Stomach (tissue), 9 donors: ENCODE results near the gene MAP3K12. TPM values are rescaled to one million over a fixed set of nuclear protein-coding genes. Genes with fewer than 3 reads are reported as not detected.

Experiments
- DNase-seq, 2 donors: peaks; one replicate each; pipeline versions ENCODE4 v3.0.0 to v3.0.0-alpha.2; 2013 to 2019
- H3K27ac ChIP-seq, 5 donors: fragments of 200-600 bp in 4 of 5; sonication (generic) in 4 of 5; one replicate each; pipeline ENCODE4 v1.5.1; 2013 to 2019; ENCODE audit warnings: mild to moderate bottlenecking in 1 of 5, moderate library complexity in 1 of 5
- H3K27me3 ChIP-seq, 3 donors: fragments of 200-600 bp; sonication (generic); one replicate each; pipeline ENCODE4 v1.5.1; 2017 to 2019; ENCODE audit warnings: mixed run types in 1 of 3
- H3K36me3 ChIP-seq, 4 donors: fragments of 200-600 bp; sonication (generic); 1 replicate in 3 of 4; 2 replicates in 1 of 4; pipeline ENCODE4 v1.5.1; 2016 to 2019
- H3K4me1 ChIP-seq, 4 donors: fragments of 200-600 bp; sonication (generic); one replicate each; pipeline ENCODE4 v1.5.1; 2016 to 2019
- H3K4me3 ChIP-seq, 4 donors: fragments of 200-600 bp; sonication (generic) in 3 of 4; one replicate each; pipeline ENCODE4 v1.5.1; 2016 to 2019; ENCODE audit warnings: mild to moderate bottlenecking in 1 of 4
- H3K9me3 ChIP-seq, 4 donors: fragments of 200-600 bp; sonication (generic); one replicate each; pipeline ENCODE4 v1.5.1; 2016 to 2019
- EP300 ChIP-seq: sonication (generic); formaldehyde crosslinking; IDR thresholded peaks from one replicate; pipeline ENCODE4 v1.6.1; 2017; ENCODE audit warnings: antibody characterized with exemption
- POLR2A ChIP-seq, 4 donors: fragments of 450-650 bp; IDR thresholded peaks; one replicate each; pipeline ENCODE4 v1.6.1; 2016; ENCODE audit warnings: antibody characterized with exemption in 4 of 4, control low read depth in 2 of 4, mild to moderate bottlenecking in 1 of 4, moderate library complexity in 1 of 4
- POLR2AphosphoS5 ChIP-seq, 3 donors: sonication (generic); formaldehyde crosslinking; IDR thresholded peaks; one replicate each; pipeline ENCODE4 v1.6.1; 2016; ENCODE audit warnings: antibody characterized with exemption in 3 of 3
- WGBS, 5 donors: extraction: QIAGEN DNeasy Blood & Tissue Kit in 3 of 5; methylation state at CpG; one replicate each; pipeline versions ENCODE4 v1.1.5 to v1.1.7; 2013 to 2018; 5-methylcytosine and 5-hydroxymethylcytosine counted together
- intact Hi-C: fragments of 100-400 bp; cut with DNase I; formaldehyde crosslinking; loops from one replicate; pipeline ENCODE4 v1.15.1; 2023; ENCODE audit warnings: low total_unique reads
- polyA plus RNA-seq, 3 donors: library from polyadenylated mRNA; stranded (reverse); fragments of 200-250 nt; gene quantifications; one replicate each; pipeline ENCODE4 v1.2.3, GENCODE V29; 2013
- total RNA-seq, 5 donors: library from RNA; depleted of rRNA; stranded (reverse); fragments of >200 nt; gene quantifications; one replicate each; pipeline versions ENCODE4 v1.1.0 to v1.2.3, GENCODE V29; 2014 to 2016
- TF ChIP-seq, protein P1 (sequence below), 7 experiments: fragments of 450-650 bp in 4 of 7; fragments of 200-600 bp in 3 of 7; sonication (generic) in 3 of 7; IDR thresholded peaks; one replicate each; pipeline ENCODE4 v1.5.1; 2016 to 2019; ENCODE audit warnings: antibody characterized with exemption in 7 of 7, control low read depth in 2 of 7, mild to moderate bottlenecking in 1 of 7
- donor health status: healthy with polysubstance abuse.
- donor health status: Bipolar disorder and iron deficiency.
- donor health status: healthy.

The MAP3K12 gene
- total and polyA plus RNA-seq, 8 donors = 5.4 to 279 (median 13.4) TPM

- 94 to 98% (median 97%) methylated on average over 13 of the region's 13 CpGs for WGBS, 5 donors
- Histone ChIP-seq H3K4me3 (no peak overlapping the region), H3K36me3 (peaks cover 68 to 100% (median 100%) of the 10 kb centered on the region in 4 donors), H3K27ac (no peak overlapping the region), H3K4me1 (no peaks in the 10 kb centered on the region), H3K27me3 (no peaks in the 10 kb centered on the region), H3K9me3 (no peaks in the 10 kb centered on the region)
- TF ChIP-seq POLR2AphosphoS5 (IDR thresholded peaks at IDR 0.05) = no peak
- TF ChIP-seq POLR2A (IDR thresholded peaks at IDR 0.05) = no peak
- TF ChIP-seq, protein P1, sequence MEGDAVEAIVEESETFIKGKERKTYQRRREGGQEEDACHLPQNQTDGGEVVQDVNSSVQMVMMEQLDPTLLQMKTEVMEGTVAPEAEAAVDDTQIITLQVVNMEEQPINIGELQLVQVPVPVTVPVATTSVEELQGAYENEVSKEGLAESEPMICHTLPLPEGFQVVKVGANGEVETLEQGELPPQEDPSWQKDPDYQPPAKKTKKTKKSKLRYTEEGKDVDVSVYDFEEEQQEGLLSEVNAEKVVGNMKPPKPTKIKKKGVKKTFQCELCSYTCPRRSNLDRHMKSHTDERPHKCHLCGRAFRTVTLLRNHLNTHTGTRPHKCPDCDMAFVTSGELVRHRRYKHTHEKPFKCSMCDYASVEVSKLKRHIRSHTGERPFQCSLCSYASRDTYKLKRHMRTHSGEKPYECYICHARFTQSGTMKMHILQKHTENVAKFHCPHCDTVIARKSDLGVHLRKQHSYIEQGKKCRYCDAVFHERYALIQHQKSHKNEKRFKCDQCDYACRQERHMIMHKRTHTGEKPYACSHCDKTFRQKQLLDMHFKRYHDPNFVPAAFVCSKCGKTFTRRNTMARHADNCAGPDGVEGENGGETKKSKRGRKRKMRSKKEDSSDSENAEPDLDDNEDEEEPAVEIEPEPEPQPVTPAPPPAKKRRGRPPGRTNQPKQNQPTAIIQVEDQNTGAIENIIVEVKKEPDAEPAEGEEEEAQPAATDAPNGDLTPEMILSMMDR (IDR thresholded peaks at IDR 0.05) = no peak
- TF ChIP-seq EP300 = no peak
- intact Hi-C loops = no loop called here
- no peak for DNase-seq
Observed at GRCh38 chr12:53524476-53524875, 25.2 kb upstream of the MAP3K12 start.

- H3K4me1 ChIP-seq = no peaks in the 10 kb centered on the region
- no peaks in the 10 kb centered on the region for H3K9me3 ChIP-seq
- H3K4me3 ChIP-seq = no peak overlapping the region
- H3K36me3 ChIP-seq = peaks cover 77 to 100% (median 100%) of the 10 kb centered on the region in 4 donors
- DNase-seq = no peak
- H3K27me3 ChIP-seq = no peaks in the 10 kb centered on the region
- intact Hi-C loops = no loop called here
- no peak overlapping the region for H3K27ac ChIP-seq
- no peak for TF ChIP-seq EP300
- TF ChIP-seq POLR2A (IDR thresholded peaks at IDR 0.05) = no peak
- no peak for TF ChIP-seq POLR2AphosphoS5 (IDR thresholded peaks at IDR 0.05)
- TF ChIP-seq, protein P1 (IDR thresholded peaks at IDR 0.05) = no peak
- WGBS, 5 donors = 93 to 100% (median 94%) methylated on average over 3 of the region's 3 CpGs
Observed at GRCh38 chr12:53523131-53523530, 23.9 kb upstream of the MAP3K12 start.

GRCh38 chr12:53518381-53518780 is 19.1 kb upstream of the MAP3K12 start:
- whole genome bisulfite sequencing, 5 donors = 68 to 83% (median 78%) methylated on average over 5 of the region's 5 CpGs
- Histone ChIP-seq H3K27ac (no peak overlapping the region), H3K36me3 (peaks cover 83 to 100% (median 100%) of the 10 kb centered on the region in 4 donors), H3K9me3 (no peaks in the 10 kb centered on the region), H3K4me3 (no peak overlapping the region), H3K4me1 (no peaks in the 10 kb centered on the region), H3K27me3 (no peaks in the 10 kb centered on the region)
- TF ChIP-seq EP300 (no peak), POLR2AphosphoS5 (IDR thresholded peaks at IDR 0.05) (no peak), POLR2A (IDR thresholded peaks at IDR 0.05) (no peak)
- TF ChIP-seq, protein P1 (IDR thresholded peaks at IDR 0.05) = no peak
- no peak for DNase-seq
- intact Hi-C loops = loop anchor here (10.0 kb wide), 1 partner anchor 54 kb away; no protein-coding TSS in a partner anchor

- Histone ChIP-seq H3K27me3 (no peaks in the 10 kb centered on the region), H3K36me3 (peaks cover 74 to 100% (median 100%) of the 10 kb centered on the region in 4 donors), H3K9me3 (no peaks in the 10 kb centered on the region), H3K4me3 (no peak overlapping the region), H3K27ac (no peak overlapping the region), H3K4me1 (no peaks in the 10 kb centered on the region)
- no peak for TF ChIP-seq EP300
- TF ChIP-seq POLR2AphosphoS5 (IDR thresholded peaks at IDR 0.05) = no peak
- TF ChIP-seq, protein P1 (IDR thresholded peaks at IDR 0.05) = no peak
- TF ChIP-seq POLR2A (IDR thresholded peaks at IDR 0.05) = no peak
- WGBS, 5 donors = 80 to 88% (median 81%) methylated on average over 11 to 13 of the region's 13 CpGs
- no peak for DNase-seq
- intact Hi-C loops = loop anchor here (10.0 kb wide), 1 partner anchor 52 kb away; no protein-coding TSS in a partner anchor
Observed at GRCh38 chr12:53516758-53517455, 17.6 kb upstream of the MAP3K12 start.
